PFSK-1 (cell line): ENCODE measurements around the gene PAX4.

ENCODE experiments used
- FOXP2 ChIP-seq: optimal IDR thresholded peaks from 2 replicates; pipeline ENCODE3; 2011; ENCODE audit warnings: borderline replicate concordance, control low read depth, inconsistent platforms; ENCODE audit not compliant: insufficient read depth; ENCODE audit errors: extremely low read length, extremely low read depth
- POLR2AphosphoS5 ChIP-seq: IDR thresholded peaks from 2 replicates; pipeline ENCODE4 v1.6.1; 2012; ENCODE audit warnings: low read depth, mild to moderate bottlenecking, control low read depth, low read length, moderate library complexity
- REST ChIP-seq, 2 experiments: IDR thresholded peaks; 2 replicates each; pipeline versions ENCODE4 v1.6.1 to v1.8.0; 2011 to 2012; ENCODE audit warnings: low read depth in 2 of 2, low read length in 2 of 2, control low read depth in 1 of 2, inconsistent platforms in 1 of 2, mild to moderate bottlenecking in 1 of 2, moderate library complexity in 1 of 2; ENCODE audit not compliant: insufficient read depth in 1 of 2
- SIN3A ChIP-seq: IDR thresholded peaks from 2 replicates; pipeline ENCODE4 v1.6.1; 2012; ENCODE audit warnings: mild to moderate bottlenecking, low read length, moderate library complexity, borderline replicate concordance; ENCODE audit not compliant: insufficient read depth
- TAF1 ChIP-seq: IDR thresholded peaks from 2 replicates; pipeline ENCODE4 v1.6.1; 2012; ENCODE audit warnings: low read length, control low read depth, borderline replicate concordance; ENCODE audit not compliant: insufficient read depth

PAX4 gene

DNA sequence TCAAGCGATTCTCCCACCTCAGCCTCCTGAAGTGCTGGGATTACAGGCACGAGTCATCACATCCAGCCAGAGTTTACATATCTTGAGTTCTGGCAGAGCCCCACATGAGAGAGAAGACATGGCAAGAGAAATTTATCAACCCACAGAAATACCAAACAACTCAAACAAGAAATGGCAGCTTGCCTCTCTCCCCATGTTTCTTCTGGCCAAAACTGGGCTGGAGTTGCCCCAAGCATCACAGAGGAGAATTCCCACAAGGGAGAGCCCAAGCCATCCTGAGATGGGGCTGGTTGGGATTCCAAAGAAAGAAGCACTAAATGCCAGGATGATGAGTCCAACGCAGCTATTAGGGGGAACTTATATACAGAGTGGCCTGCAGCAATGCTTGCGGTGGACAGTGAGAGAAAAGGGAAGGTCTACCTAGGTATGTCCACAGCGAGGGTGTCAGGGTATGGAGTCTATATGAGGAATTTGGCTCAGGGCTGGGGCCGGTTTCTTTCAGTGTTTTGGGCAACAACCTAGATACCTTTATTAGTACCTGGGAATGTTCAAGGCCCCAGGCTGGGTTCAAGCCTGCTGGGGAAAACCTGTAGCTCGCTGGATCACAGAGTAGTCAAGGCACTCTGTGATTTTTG lies 14.5 kb upstream of the PAX4 start:
- TF ChIP-seq REST (IDR thresholded peaks at IDR 0.05; ENCODE audit: insufficient read depth in 1 of 2, low read depth in 2 of 2, low read length in 2 of 2) (no peak), TAF1 (no peak), FOXP2 (no peak), POLR2AphosphoS5 (no peak), SIN3A (no peak)

GRCh38 chr7:127629268-127629854 lies 11.4 kb upstream of the PAX4 start:
- TF ChIP-seq TAF1 (no peak), REST (IDR thresholded peaks at IDR 0.05; ENCODE audit: insufficient read depth in 1 of 2, low read depth in 2 of 2, low read length in 2 of 2) (no peak), FOXP2 (no peak), SIN3A (no peak), POLR2AphosphoS5 (no peak)

DNA sequence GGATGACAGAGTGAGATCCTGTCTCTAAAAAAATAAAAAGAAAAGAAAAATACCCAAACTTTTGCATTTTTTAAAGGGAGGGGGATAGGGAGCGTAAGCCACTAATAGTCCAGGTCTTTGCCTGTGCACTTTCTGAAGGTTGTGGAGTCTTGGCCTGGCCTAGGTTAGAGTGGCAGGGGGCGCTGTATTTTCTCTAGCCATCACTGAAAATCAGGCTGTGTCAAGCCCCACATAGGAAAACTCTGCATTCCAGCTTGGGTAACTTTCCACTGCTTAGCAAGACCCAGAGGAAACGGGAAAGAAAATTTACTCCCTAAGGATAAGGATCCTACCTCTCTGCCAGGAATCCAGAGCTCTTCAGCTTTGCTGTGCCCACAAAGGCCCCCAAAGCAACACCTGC lies 10.5 kb upstream of the PAX4 start:
- no peak for TF ChIP-seq POLR2AphosphoS5
- TF ChIP-seq SIN3A = no peak
- TF ChIP-seq FOXP2 = no peak
- no peak for TF ChIP-seq REST (IDR thresholded peaks at IDR 0.05; ENCODE audit: insufficient read depth in 1 of 2, low read depth in 2 of 2, low read length in 2 of 2)
- no peak for TF ChIP-seq TAF1

- no peak for TF ChIP-seq FOXP2
- no peak for TF ChIP-seq TAF1
- no peak for TF ChIP-seq REST (IDR thresholded peaks at IDR 0.05; ENCODE audit: insufficient read depth in 1 of 2, low read depth in 2 of 2, low read length in 2 of 2)
- TF ChIP-seq SIN3A = no peak
- TF ChIP-seq POLR2AphosphoS5 = no peak
Observed at GRCh38 chr7:127625331-127625730, 7.4 kb upstream of the PAX4 start.
